Kidney (tissue), 14 donors: ENCODE results near the gene ABRAXAS1. TPM values are rescaled to one million over a fixed set of nuclear protein-coding genes. Genes with fewer than 3 reads are reported as not detected.

ENCODE experiments used
- DNase-seq, 5 donors: peaks; one replicate each; pipeline ENCODE4 v3.0.0-alpha.2; 2013 to 2020
- FAIRE-seq: peaks from 2 replicates; lab custom pipeline; 2012; peaks lifted over from hg19 to GRCh38; lab: Jason Lieb, UNC
- H3K27ac ChIP-seq, 2 donors: one replicate each; pipeline ENCODE4 v1.7.0; 2013; ENCODE audit warnings: low read depth in 2 of 2, low read length in 2 of 2, inconsistent platforms in 1 of 2
- H3K27me3 ChIP-seq: one replicate; pipeline ENCODE4 v1.7.1; 2013; ENCODE audit warnings: low read length, inconsistent platforms; ENCODE audit not compliant: control insufficient read depth, insufficient read depth
- H3K36me3 ChIP-seq, 3 donors: one replicate each; pipeline versions ENCODE4 v1.7.0 to v1.7.1; 2013; ENCODE audit warnings: low read length in 3 of 3, control low read depth in 1 of 3, inconsistent platforms in 1 of 3; ENCODE audit not compliant: insufficient read depth in 3 of 3, control insufficient read depth in 2 of 3
- H3K4me1 ChIP-seq, 3 donors: one replicate each; pipeline versions ENCODE4 v1.7.0 to v1.7.1; 2013; ENCODE audit warnings: low read length in 3 of 3, inconsistent platforms in 1 of 3, low read depth in 1 of 3; ENCODE audit not compliant: control insufficient read depth in 2 of 3, insufficient read depth in 2 of 3
- H3K4me3 ChIP-seq, 3 donors: one replicate each; pipeline versions ENCODE4 v1.7.0 to v1.8.1; 2013; ENCODE audit warnings: low read length in 3 of 3, control low read depth in 1 of 3, inconsistent platforms in 1 of 3
- H3K9ac ChIP-seq, 3 donors: one replicate each; pipeline versions ENCODE4 v1.7.0 to v1.7.1; 2013; ENCODE audit warnings: low read length in 3 of 3, control low read depth in 1 of 3, inconsistent platforms in 1 of 3
- H3K9me3 ChIP-seq, 3 donors: one replicate each; pipeline versions ENCODE4 v1.7.0 to v1.7.1; 2013; ENCODE audit warnings: low read length in 3 of 3, control low read depth in 1 of 3, inconsistent platforms in 1 of 3; ENCODE audit not compliant: control insufficient read depth in 2 of 3, insufficient read depth in 1 of 3
- CTCF ChIP-seq: IDR thresholded peaks from 3 replicates; pipeline ENCODE4 v1.5.1; 2012; ENCODE audit warnings: mild to moderate bottlenecking, moderate library complexity, borderline replicate concordance; ENCODE audit not compliant: insufficient read depth; ENCODE audit errors: extremely low read depth
- intact Hi-C: fragments of 100-400 bp; cut with DNase I; formaldehyde crosslinking; loops from one replicate; pipeline ENCODE4 v1.11.1; 2022
- polyA plus RNA-seq: library from polyadenylated mRNA; stranded (reverse); fragments of 350-450 nt; fragmentation: Illumina TruSeq; extraction: RNeasy Lipid Tissue Mini Kit (QIAGEN cat#74804); gene quantifications from one replicate; pipeline ENCODE4 v1.2.3, GENCODE V29; 2014; ENCODE audit warnings: low read depth, low replicate concordance; ENCODE audit not compliant: insufficient read depth
- total RNA-seq: library from RNA; stranded (reverse); fragmentation: NEBNext Ultra II Directional; extraction: Animal tissue kit (Norgen Biotek cat#: 25700); gene quantifications from one replicate; pipeline ENCODE4 v1.2.1, GENCODE V29; 2021
- donor health status: control.
- donor health status: control.
- donor health status: control.
- donor health status: control.
- donor health status: control.
- donor health status: DM: yes; HTN: yes; CAD: no.
- donor health status: Normal renal cell carcinoma (clear cell type).

Gene ABRAXAS1
- total and polyA plus RNA-seq, 2 donors from 2014 or later: 8.2 to 14.8 TPM

- Histone ChIP-seq H3K27ac (no peak overlapping the region), H3K9ac (no peak overlapping the region), H3K4me3 (no peak overlapping the region), H3K9me3 (no peaks in the 10 kb centered on the region), H3K4me1 (peaks cover 4 to 10% (median 5%) of the 10 kb centered on the region in 3 donors), H3K27me3 (no peaks in the 10 kb centered on the region), H3K36me3 (no peaks in the 10 kb centered on the region)
- intact Hi-C loops: no loop called here
- FAIRE-seq: no peak
- no peak for TF ChIP-seq CTCF
- DNase-seq: no peak
Measured at GRCh38 chr4:83486457-83487129, 1.7 kb upstream of the ABRAXAS1 start.

- Histone ChIP-seq H3K4me3 (no peak overlapping the region), H3K9ac (no peak overlapping the region), H3K9me3 (no peaks in the 10 kb centered on the region), H3K36me3 (no peaks in the 10 kb centered on the region), H3K4me1 (no peaks in the 10 kb centered on the region), H3K27me3 (no peaks in the 10 kb centered on the region), H3K27ac (no peak overlapping the region)
- intact Hi-C loops: no loop called here
- no peak for TF ChIP-seq CTCF
- FAIRE-seq: no peak
- DNase-seq: no peak
Measured at GRCh38 chr4:83473966-83474365, 10.9 kb downstream of the ABRAXAS1 start.

GRCh38 chr4:83473423-83473822, 11.5 kb downstream of the ABRAXAS1 start:
- no peak for FAIRE-seq
- intact Hi-C loops: no loop called here
- H3K36me3 ChIP-seq: no peaks in the 10 kb centered on the region
- H3K9me3 ChIP-seq: no peaks in the 10 kb centered on the region
- no peak overlapping the region for H3K9ac ChIP-seq
- no peaks in the 10 kb centered on the region for H3K4me1 ChIP-seq
- H3K27ac ChIP-seq: no peak overlapping the region
- no peak for DNase-seq
- TF ChIP-seq CTCF: no peak
- no peak overlapping the region for H3K4me3 ChIP-seq
- H3K27me3 ChIP-seq: no peaks in the 10 kb centered on the region

GRCh38 chr4:83456184-83456501, 28.8 kb downstream of the ABRAXAS1 start:
- no peaks in the 10 kb centered on the region for H3K27me3 ChIP-seq
- peaks cover 0 to 7% (median 0%) of the 10 kb centered on the region in 3 donors for H3K4me1 ChIP-seq
- H3K9me3 ChIP-seq: no peaks in the 10 kb centered on the region
- H3K36me3 ChIP-seq: peaks cover 2 to 9% (median 9%) of the 10 kb centered on the region in 3 donors
- intact Hi-C loops: no loop called here
- FAIRE-seq (no peak), DNase-seq (no peak)
- peak overlapping the region; percentile 96 to 100 (median 98) for H3K9ac ChIP-seq
- peak overlapping the region; percentile 91 to 100 (median 98) for H3K4me3 ChIP-seq
- H3K27ac ChIP-seq: peak overlapping the region; percentile 73 to 96
- TF ChIP-seq CTCF: no peak
